ENCODE data around the gene ANGEL2. TPM values are rescaled to one million over a fixed set of nuclear protein-coding genes. Genes with fewer than 3 reads are reported as not detected.
A peak's percentile ranks its signal among the peaks of the same experiment; 100 is the strongest.

Gene ANGEL2
- total and polyA plus RNA-seq, 2 experiments from 2014 or later, result 15.2 to 49.6 TPM

DNA sequence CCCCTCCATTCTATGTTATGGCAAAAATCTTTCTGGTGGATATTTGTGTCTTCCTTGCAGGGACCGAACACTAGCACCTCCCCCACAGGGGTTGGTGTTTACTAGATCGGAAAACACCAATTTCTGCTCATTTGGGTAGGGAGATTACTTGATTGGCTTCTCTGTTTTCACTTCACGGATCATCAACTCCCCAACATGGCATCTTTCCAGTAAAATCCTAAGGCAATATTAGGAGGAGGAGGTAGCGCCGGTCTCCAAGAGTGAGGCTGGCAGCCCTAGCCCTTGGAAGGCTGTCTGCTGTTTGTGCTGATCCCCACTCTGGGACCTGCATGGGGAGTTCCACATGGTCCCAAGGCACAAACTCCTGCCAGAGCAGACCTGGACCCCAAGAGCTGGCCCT, 53.2 kb downstream of the ANGEL2 start:
- Histone ChIP-seq H4K20me1 (replicated peaks; ENCODE audit: insufficient read depth) (peaks cover 63% of the 10 kb centered on the region), H3K27ac (ENCODE audit: low read depth) (peak overlapping the region; percentile 85; the same call in 1 of the 2 replicates), H3K36me3 (ENCODE audit: insufficient read depth) (peaks cover 96% of the 10 kb centered on the region), H3K4me3 (no peak overlapping the region), H3K27me3 (ENCODE audit: insufficient read depth) (no peaks in the 10 kb centered on the region), H2AFZ (no peak overlapping the region), H3F3A (replicated peaks; ENCODE audit: low read depth) (peaks cover 83% of the 10 kb centered on the region), H3K9me2 (ENCODE audit: insufficient read depth) (no peaks in the 10 kb centered on the region; the same call in 1 of the 2 replicates), H3K4me2 (no peak overlapping the region), H3K79me2 (replicated peaks; ENCODE audit: insufficient read depth) (peaks cover 37% of the 10 kb centered on the region), H3K4me1 (ENCODE audit: insufficient read depth) (peaks cover 52% of the 10 kb centered on the region)
- DNase-seq (ENCODE audit: low spot score) (no peak), ATAC-seq (no peak)
- H3K27me3 Mint-ChIP-seq (ENCODE audit: insufficient read depth, low read depth, poor library complexity), result peaks cover 29% of the 10 kb centered on the region
- TF ChIP-seq JUNB (IDR thresholded peaks at IDR 0.05; ENCODE audit: unreplicated experiment) (no peak), NANOG (IDR thresholded peaks at IDR 0.05; ENCODE audit: borderline replicate concordance) (no peak), EZH2 (IDR thresholded peaks at IDR 0.05; ENCODE audit: low read depth, unreplicated experiment) (no peak), ZNF331 (CRISPR knock-in tag; IDR thresholded peaks at IDR 0.05; ENCODE audit: low read depth) (no peak), CREB1 (CRISPR knock-in tag; IDR thresholded peaks at IDR 0.05; ENCODE audit: low read depth) (no peak), POLR2AphosphoS5 (IDR thresholded peaks at IDR 0.05; ENCODE audit: low read depth) (no peak), EZH2phosphoT487 (IDR thresholded peaks at IDR 0.05; ENCODE audit: unreplicated experiment) (no peak), STAT1 (IDR thresholded peaks at IDR 0.05; ENCODE audit: unreplicated experiment) (no peak), ZNF114 (CRISPR knock-in tag; IDR thresholded peaks at IDR 0.05) (no peak)
- TF ChIP-seq, protein P1, sequence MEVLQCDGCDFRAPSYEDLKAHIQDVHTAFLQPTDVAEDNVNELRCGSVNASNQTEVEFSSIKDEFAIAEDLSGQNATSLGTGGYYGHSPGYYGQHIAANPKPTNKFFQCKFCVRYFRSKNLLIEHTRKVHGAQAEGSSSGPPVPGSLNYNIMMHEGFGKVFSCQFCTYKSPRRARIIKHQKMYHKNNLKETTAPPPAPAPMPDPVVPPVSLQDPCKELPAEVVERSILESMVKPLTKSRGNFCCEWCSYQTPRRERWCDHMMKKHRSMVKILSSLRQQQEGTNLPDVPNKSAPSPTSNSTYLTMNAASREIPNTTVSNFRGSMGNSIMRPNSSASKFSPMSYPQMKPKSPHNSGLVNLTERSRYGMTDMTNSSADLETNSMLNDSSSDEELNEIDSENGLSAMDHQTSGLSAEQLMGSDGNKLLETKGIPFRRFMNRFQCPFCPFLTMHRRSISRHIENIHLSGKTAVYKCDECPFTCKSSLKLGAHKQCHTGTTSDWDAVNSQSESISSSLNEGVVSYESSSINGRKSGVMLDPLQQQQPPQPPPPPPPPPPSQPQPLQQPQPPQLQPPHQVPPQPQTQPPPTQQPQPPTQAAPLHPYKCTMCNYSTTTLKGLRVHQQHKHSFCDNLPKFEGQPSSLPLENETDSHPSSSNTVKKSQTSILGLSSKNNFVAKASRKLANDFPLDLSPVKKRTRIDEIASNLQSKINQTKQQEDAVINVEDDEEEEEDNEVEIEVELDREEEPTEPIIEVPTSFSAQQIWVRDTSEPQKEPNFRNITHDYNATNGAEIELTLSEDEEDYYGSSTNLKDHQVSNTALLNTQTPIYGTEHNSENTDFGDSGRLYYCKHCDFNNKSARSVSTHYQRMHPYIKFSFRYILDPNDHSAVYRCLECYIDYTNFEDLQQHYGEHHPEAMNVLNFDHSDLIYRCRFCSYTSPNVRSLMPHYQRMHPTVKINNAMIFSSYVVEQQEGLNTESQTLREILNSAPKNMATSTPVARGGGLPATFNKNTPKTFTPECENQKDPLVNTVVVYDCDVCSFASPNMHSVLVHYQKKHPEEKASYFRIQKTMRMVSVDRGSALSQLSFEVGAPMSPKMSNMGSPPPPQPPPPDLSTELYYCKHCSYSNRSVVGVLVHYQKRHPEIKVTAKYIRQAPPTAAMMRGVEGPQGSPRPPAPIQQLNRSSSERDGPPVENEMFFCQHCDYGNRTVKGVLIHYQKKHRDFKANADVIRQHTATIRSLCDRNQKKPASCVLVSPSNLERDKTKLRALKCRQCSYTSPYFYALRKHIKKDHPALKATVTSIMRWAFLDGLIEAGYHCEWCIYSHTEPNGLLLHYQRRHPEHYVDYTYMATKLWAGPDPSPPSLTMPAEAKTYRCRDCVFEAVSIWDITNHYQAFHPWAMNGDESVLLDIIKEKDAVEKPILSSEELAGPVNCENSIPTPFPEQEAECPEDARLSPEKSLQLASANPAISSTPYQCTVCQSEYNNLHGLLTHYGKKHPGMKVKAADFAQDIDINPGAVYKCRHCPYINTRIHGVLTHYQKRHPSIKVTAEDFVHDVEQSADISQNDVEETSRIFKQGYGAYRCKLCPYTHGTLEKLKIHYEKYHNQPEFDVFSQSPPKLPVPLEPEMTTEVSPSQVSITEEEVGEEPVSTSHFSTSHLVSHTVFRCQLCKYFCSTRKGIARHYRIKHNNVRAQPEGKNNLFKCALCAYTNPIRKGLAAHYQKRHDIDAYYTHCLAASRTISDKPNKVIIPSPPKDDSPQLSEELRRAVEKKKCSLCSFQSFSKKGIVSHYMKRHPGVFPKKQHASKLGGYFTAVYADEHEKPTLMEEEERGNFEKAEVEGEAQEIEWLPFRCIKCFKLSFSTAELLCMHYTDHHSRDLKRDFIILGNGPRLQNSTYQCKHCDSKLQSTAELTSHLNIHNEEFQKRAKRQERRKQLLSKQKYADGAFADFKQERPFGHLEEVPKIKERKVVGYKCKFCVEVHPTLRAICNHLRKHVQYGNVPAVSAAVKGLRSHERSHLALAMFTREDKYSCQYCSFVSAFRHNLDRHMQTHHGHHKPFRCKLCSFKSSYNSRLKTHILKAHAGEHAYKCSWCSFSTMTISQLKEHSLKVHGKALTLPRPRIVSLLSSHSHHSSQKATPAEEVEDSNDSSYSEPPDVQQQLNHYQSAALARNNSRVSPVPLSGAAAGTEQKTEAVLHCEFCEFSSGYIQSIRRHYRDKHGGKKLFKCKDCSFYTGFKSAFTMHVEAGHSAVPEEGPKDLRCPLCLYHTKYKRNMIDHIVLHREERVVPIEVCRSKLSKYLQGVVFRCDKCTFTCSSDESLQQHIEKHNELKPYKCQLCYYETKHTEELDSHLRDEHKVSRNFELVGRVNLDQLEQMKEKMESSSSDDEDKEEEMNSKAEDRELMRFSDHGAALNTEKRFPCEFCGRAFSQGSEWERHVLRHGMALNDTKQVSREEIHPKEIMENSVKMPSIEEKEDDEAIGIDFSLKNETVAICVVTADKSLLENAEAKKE (CRISPR knock-in tag; IDR thresholded peaks at IDR 0.05), result no peak
- TF ChIP-seq, protein P2, sequence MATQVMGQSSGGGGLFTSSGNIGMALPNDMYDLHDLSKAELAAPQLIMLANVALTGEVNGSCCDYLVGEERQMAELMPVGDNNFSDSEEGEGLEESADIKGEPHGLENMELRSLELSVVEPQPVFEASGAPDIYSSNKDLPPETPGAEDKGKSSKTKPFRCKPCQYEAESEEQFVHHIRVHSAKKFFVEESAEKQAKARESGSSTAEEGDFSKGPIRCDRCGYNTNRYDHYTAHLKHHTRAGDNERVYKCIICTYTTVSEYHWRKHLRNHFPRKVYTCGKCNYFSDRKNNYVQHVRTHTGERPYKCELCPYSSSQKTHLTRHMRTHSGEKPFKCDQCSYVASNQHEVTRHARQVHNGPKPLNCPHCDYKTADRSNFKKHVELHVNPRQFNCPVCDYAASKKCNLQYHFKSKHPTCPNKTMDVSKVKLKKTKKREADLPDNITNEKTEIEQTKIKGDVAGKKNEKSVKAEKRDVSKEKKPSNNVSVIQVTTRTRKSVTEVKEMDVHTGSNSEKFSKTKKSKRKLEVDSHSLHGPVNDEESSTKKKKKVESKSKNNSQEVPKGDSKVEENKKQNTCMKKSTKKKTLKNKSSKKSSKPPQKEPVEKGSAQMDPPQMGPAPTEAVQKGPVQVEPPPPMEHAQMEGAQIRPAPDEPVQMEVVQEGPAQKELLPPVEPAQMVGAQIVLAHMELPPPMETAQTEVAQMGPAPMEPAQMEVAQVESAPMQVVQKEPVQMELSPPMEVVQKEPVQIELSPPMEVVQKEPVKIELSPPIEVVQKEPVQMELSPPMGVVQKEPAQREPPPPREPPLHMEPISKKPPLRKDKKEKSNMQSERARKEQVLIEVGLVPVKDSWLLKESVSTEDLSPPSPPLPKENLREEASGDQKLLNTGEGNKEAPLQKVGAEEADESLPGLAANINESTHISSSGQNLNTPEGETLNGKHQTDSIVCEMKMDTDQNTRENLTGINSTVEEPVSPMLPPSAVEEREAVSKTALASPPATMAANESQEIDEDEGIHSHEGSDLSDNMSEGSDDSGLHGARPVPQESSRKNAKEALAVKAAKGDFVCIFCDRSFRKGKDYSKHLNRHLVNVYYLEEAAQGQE (IDR thresholded peaks at IDR 0.05; ENCODE audit: unreplicated experiment), result no peak
- TF ChIP-seq, protein P3, sequence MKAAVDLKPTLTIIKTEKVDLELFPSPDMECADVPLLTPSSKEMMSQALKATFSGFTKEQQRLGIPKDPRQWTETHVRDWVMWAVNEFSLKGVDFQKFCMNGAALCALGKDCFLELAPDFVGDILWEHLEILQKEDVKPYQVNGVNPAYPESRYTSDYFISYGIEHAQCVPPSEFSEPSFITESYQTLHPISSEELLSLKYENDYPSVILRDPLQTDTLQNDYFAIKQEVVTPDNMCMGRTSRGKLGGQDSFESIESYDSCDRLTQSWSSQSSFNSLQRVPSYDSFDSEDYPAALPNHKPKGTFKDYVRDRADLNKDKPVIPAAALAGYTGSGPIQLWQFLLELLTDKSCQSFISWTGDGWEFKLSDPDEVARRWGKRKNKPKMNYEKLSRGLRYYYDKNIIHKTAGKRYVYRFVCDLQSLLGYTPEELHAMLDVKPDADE (IDR thresholded peaks at IDR 0.05), result no peak
- TF ChIP-seq, protein P4, sequence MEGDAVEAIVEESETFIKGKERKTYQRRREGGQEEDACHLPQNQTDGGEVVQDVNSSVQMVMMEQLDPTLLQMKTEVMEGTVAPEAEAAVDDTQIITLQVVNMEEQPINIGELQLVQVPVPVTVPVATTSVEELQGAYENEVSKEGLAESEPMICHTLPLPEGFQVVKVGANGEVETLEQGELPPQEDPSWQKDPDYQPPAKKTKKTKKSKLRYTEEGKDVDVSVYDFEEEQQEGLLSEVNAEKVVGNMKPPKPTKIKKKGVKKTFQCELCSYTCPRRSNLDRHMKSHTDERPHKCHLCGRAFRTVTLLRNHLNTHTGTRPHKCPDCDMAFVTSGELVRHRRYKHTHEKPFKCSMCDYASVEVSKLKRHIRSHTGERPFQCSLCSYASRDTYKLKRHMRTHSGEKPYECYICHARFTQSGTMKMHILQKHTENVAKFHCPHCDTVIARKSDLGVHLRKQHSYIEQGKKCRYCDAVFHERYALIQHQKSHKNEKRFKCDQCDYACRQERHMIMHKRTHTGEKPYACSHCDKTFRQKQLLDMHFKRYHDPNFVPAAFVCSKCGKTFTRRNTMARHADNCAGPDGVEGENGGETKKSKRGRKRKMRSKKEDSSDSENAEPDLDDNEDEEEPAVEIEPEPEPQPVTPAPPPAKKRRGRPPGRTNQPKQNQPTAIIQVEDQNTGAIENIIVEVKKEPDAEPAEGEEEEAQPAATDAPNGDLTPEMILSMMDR (conservative IDR thresholded peaks at IDR 0.05; ENCODE audit: low read depth in 2 of 2), result no peak
- H3K9me3 Mint-ChIP-seq, result no peaks in the 10 kb centered on the region
- peaks cover 100% of the 10 kb centered on the region for H3K36me3 Mint-ChIP-seq (ENCODE audit: low read depth)
- no peak overlapping the region for H3K4me3 Mint-ChIP-seq
- H3K27ac Mint-ChIP-seq, result no peak overlapping the region; the same call in 1 of the 2 replicates
- H3K4me1 Mint-ChIP-seq, result peaks cover 66% of the 10 kb centered on the region
